ENCODE data around the gene RNF103. TPM values are rescaled to one million over a fixed set of nuclear protein-coding genes. Genes with fewer than 3 reads are reported as not detected.
"Not testable (repeated sequence)": the region's sequence is repeated elsewhere in the genome, so short reads cannot be mapped to it uniquely, and the experiment has no call there.

The RNF103 gene
- 23.3 and 48.0 TPM in 2 replicates for total RNA-seq

GRCh38 chr2:86623494-86624266 lies at the start of gene RNF103:
TSS of gene RNF103 (minus strand) at chr2:86623865. CDS start at chr2:86622886, 979 bp downstream.
- peak; percentile 65 for DNase-seq (ENCODE audit: low read depth)

GRCh38 chr2:86673011-86673410 lies 49.3 kb upstream of the RNF103 start:
- DNase-seq (ENCODE audit: low read depth) = no peak

GRCh38 chr2:86672027-86672545 lies 48.4 kb upstream of the RNF103 start:
- DNase-seq (ENCODE audit: low read depth) = no peak

- DNase-seq (ENCODE audit: low read depth) = no peak
Measured at GRCh38 chr2:86671337-86671981, 47.8 kb upstream of the RNF103 start.

- DNase-seq (ENCODE audit: low read depth) = not testable (repeated sequence)
Measured at GRCh38 chr2:86669323-86669722, 45.7 kb upstream of the RNF103 start.

- DNase-seq (ENCODE audit: low read depth) = no peak
Measured at GRCh38 chr2:86661333-86661732, 37.7 kb upstream of the RNF103 start.

- DNase-seq (ENCODE audit: low read depth) = no peak
Measured at GRCh38 chr2:86650188-86650587, 26.5 kb upstream of the RNF103 start.

- peak; percentile 68 for DNase-seq (ENCODE audit: low read depth)
Measured at GRCh38 chr2:86649119-86649947, 25.7 kb upstream of the RNF103 start.

- no peak for DNase-seq (ENCODE audit: low read depth)
Measured at GRCh38 chr2:86648681-86649080, 25.0 kb upstream of the RNF103 start.

- no peak for DNase-seq (ENCODE audit: low read depth)
Measured at GRCh38 chr2:86646865-86647264, 23.2 kb upstream of the RNF103 start.

- DNase-seq (ENCODE audit: low read depth) = no peak
Measured at GRCh38 chr2:86646329-86646728, 22.7 kb upstream of the RNF103 start.

GRCh38 chr2:86645752-86646151 lies 22.1 kb upstream of the RNF103 start:
- no peak for DNase-seq (ENCODE audit: low read depth)

GRCh38 chr2:86638712-86639111 lies 15.0 kb upstream of the RNF103 start:
- DNase-seq (ENCODE audit: low read depth) = no peak

- no peak for DNase-seq (ENCODE audit: low read depth)
Measured at GRCh38 chr2:86636842-86637241, 13.2 kb upstream of the RNF103 start.

GRCh38 chr2:86634352-86634751 lies 10.7 kb upstream of the RNF103 start:
- no peak for DNase-seq (ENCODE audit: low read depth)

- DNase-seq (ENCODE audit: low read depth) = no peak
Measured at GRCh38 chr2:86633155-86633651, 9.5 kb upstream of the RNF103 start.

- no peak for DNase-seq (ENCODE audit: low read depth)
Measured at GRCh38 chr2:86632672-86633071, 9.0 kb upstream of the RNF103 start.

GRCh38 chr2:86631846-86632485 lies 8.3 kb upstream of the RNF103 start:
- no peak for DNase-seq (ENCODE audit: low read depth)

- peak; percentile 63 for DNase-seq (ENCODE audit: low read depth)
Measured at GRCh38 chr2:86628091-86628522, 4.4 kb upstream of the RNF103 start.

GRCh38 chr2:86627550-86627949 lies 3.9 kb upstream of the RNF103 start:
- no peak for DNase-seq (ENCODE audit: low read depth)

- no peak for DNase-seq (ENCODE audit: low read depth)
Measured at GRCh38 chr2:86625096-86625495, 1.4 kb upstream of the RNF103 start.

- DNase-seq (ENCODE audit: low read depth) = no peak
Measured at GRCh38 chr2:86624267-86624547, 542 bp upstream of the RNF103 start.

All from renal cortical epithelial cell (primary cell).